Activated CD4-positive, alpha-beta T cell treated with anti-CD3 and anti-CD28 coated beads, Interleukin-2, amount 10 ng/mL, durations not matched to agents 24 days and 14 days (primary cell): ENCODE data around the gene NELL1. TPM values are rescaled to one million over a fixed set of nuclear protein-coding genes. Genes with fewer than 3 reads are reported as not detected.

Experiments used
- DNase-seq: peaks from one replicate; pipeline ENCODE4 v3.0.0; 2022
- H3K27ac Mint-ChIP-seq: one replicate; pipeline ENCODE4 v1.8.0; 2022; ENCODE audit warnings: mild to moderate bottlenecking, mixed read lengths
- H3K27me3 Mint-ChIP-seq: one replicate; pipeline ENCODE4 v1.8.0; 2022; ENCODE audit warnings: mixed read lengths
- H3K36me3 Mint-ChIP-seq: one replicate; pipeline ENCODE4 v1.8.0; 2022; ENCODE audit warnings: low read depth, mild to moderate bottlenecking, mixed read lengths
- H3K4me1 Mint-ChIP-seq: one replicate; pipeline ENCODE4 v1.8.0; 2021; ENCODE audit warnings: mixed read lengths
- H3K4me3 Mint-ChIP-seq: one replicate; pipeline ENCODE4 v1.8.0; 2022; ENCODE audit warnings: mild to moderate bottlenecking, moderate library complexity, mixed read lengths
- H3K9me3 Mint-ChIP-seq: one replicate; pipeline ENCODE4 v1.8.0; 2021; ENCODE audit warnings: mixed read lengths
- intact Hi-C: fragments of 100-400 bp; cut with micrococcal nuclease; formaldehyde crosslinking; loops from one replicate; pipeline ENCODE4 v1.15.1; 2023
- total RNA-seq: library from RNA; stranded (reverse); gene quantifications from 2 replicates; pipeline ENCODE4 v1.2.3, GENCODE V29; 2022

Gene NELL1
- total RNA-seq, 1 donor from 2014 or later: not detected

DNA sequence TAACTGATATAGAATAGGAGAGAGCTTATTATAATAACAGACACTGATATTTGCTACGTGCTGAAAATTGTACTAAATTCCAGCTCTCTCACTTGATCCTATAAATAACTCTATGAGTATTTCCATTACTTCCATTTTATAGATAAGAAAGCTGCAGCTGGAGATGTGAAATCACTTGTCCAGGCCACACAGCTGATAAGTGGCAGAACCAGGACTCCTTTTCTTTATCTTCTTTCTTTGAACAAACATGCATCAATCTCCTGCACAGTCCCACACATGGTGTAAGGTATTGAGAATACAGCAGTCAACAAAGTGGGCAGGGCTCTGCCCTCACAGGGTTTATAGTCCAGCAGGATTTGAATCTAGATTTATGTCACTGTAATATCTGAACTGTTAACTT lies 652.1 kb downstream of the NELL1 start:
- intact Hi-C loops: no loop called here
- Mint-ChIP-seq H3K9me3 (peaks cover 3% of the 10 kb centered on the region), H3K27me3 (no peaks in the 10 kb centered on the region), H3K27ac (no peak overlapping the region), H3K4me1 (no peaks in the 10 kb centered on the region), H3K4me3 (no peak overlapping the region), H3K36me3 (no peaks in the 10 kb centered on the region)
- no peak for DNase-seq

DNA sequence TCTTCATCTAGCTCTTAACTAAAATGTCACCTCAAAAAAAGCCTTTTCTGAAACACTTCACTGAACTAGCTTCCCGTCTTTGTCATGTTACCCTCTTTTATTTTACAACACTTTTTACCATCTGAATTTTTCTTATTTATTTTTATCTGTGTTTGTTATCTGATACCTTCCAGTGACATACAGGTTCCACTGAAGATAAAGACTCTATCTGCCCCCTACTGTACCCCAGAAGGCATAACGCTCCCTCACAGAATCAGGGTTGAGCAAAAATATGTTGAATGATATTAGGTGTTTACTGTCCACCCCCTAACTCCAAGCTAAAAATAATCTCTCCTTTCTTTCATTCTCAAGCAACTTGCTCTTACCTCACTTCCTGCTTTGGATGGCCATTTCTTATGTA lies 654.2 kb downstream of the NELL1 start:
- no peak for DNase-seq
- Mint-ChIP-seq H3K4me1 (no peaks in the 10 kb centered on the region), H3K27ac (no peak overlapping the region), H3K4me3 (no peak overlapping the region), H3K9me3 (peaks cover 8% of the 10 kb centered on the region), H3K36me3 (no peaks in the 10 kb centered on the region), H3K27me3 (no peaks in the 10 kb centered on the region)
- intact Hi-C loops: no loop called here

DNA sequence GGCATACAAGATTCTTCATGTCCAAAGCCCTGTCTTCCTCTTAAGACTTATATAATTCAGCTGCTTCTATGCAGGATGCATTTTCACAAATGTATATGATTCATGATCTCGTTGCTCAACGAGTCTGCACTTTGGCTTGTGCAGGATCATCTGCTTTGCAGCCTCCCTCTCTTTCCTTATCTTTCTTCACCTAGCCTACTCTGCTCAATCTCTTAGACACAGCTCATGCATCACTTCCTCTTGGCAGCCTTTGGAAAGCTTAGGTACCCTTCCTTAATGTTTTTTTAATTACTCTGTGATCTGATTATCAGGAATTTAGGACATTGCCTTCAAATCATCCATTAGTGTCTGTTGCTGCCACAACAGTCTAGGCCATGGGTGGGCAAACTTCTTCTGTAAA lies 673.8 kb downstream of the NELL1 start:
- Mint-ChIP-seq H3K4me3 (no peak overlapping the region), H3K36me3 (no peaks in the 10 kb centered on the region), H3K27me3 (no peaks in the 10 kb centered on the region), H3K9me3 (no peaks in the 10 kb centered on the region), H3K27ac (no peak overlapping the region), H3K4me1 (no peaks in the 10 kb centered on the region)
- intact Hi-C loops: no loop called here
- DNase-seq: no peak

DNA sequence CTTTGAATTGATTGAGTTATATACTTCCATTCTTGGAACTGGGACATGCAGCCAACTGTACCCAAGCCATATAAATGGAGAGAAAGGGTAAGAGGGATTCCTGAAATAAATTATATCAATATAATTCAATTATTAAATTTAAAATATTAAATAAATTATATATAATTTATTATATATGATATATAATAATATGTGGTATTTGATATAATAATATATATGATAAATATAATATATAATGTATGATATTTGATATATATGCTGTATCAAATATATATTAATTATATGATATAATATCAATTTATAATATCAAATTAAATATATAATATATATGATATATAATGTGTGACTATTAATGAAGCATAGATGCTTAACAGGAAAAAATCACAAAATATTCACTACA lies 677.0 kb downstream of the NELL1 start:
- H3K9me3 Mint-ChIP-seq: no peaks in the 10 kb centered on the region
- no peak for DNase-seq
- no peaks in the 10 kb centered on the region for H3K4me1 Mint-ChIP-seq
- no peak overlapping the region for H3K4me3 Mint-ChIP-seq
- intact Hi-C loops: no loop called here
- no peak overlapping the region for H3K27ac Mint-ChIP-seq
- H3K36me3 Mint-ChIP-seq: no peaks in the 10 kb centered on the region
- H3K27me3 Mint-ChIP-seq: no peaks in the 10 kb centered on the region

DNA sequence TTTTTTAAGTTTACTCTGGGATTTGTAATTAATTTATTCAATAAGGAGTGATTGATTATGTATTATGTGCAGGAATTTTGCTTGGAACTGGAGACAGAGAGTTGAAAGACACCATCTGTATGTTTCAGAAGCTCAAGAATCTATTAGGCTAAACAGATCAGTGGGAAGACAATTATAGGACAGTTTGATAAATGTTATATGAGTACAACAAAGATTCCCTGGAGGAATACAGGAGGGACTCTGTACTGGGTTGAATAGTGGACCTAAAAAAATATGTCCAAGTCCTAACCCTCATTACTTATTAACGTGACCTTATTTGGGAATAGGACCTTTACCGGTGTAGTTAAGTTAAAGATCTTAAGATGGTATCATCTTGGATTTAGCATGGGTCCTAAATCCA lies 681.2 kb downstream of the NELL1 start:
- Mint-ChIP-seq H3K4me1 (no peaks in the 10 kb centered on the region), H3K27me3 (no peaks in the 10 kb centered on the region), H3K9me3 (no peaks in the 10 kb centered on the region), H3K4me3 (no peak overlapping the region), H3K27ac (no peak overlapping the region), H3K36me3 (no peaks in the 10 kb centered on the region)
- intact Hi-C loops: no loop called here
- no peak for DNase-seq

DNA sequence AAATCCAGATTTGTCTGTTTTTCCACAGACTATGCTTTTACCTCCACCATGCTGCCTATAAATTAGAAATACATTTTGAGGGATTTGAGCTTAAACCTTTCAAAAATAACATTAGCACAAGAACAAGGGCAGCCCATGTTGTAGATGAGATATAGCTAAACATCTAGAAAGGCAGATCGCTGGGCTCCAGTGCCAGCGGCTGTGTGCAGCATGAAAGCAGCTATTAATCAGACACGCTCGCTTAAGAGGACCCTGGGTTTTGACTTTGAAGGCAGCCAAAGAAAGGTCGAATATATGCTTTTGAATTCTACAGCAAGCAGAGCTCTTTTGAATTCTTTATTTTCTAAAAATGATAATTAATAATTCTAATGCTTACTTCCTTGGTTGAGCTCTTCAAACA lies 684.0 kb downstream of the NELL1 start:
- peaks cover 7% of the 10 kb centered on the region for H3K9me3 Mint-ChIP-seq
- no peak for DNase-seq
- H3K36me3 Mint-ChIP-seq: no peaks in the 10 kb centered on the region
- H3K4me3 Mint-ChIP-seq: no peak overlapping the region
- intact Hi-C loops: no loop called here
- no peaks in the 10 kb centered on the region for H3K4me1 Mint-ChIP-seq
- no peak overlapping the region for H3K27ac Mint-ChIP-seq
- H3K27me3 Mint-ChIP-seq: no peaks in the 10 kb centered on the region

DNA sequence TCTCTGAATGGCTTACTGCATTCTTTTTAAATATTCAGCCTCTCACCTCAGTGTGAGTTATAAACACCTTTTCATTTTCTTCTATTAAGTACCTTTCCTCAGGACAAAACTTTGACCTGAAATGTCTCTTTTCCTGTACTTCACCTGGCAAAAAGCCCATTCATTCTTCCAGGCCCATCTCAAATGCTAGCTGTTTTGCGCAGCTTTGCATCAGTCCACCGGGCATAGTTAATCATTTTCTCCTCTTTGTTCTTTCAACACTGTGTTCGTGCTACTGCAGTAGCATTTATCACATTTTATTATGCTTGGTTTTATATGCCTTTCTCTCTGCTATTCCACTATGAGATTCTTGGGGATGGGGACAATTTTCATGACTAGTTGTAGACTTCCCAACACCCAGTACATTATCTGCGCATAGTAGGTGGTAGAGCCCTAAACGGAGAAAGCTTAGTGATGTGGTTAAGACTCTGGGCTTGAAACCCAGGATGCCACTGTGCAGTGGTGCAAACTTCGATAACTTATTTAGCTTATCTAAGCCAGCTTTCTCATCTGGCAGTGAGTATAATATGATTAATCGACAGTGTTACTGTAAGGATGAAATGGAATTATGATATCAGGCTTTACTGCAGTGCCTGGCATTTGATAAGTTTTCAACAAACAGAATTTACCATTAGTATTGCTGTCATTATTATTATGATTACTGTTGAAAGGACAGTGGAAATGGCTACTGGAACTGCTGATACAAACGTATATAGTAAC lies 695.7 kb downstream of the NELL1 start:
- intact Hi-C loops: no loop called here
- DNase-seq: no peak
- Mint-ChIP-seq H3K27me3 (no peaks in the 10 kb centered on the region), H3K36me3 (no peaks in the 10 kb centered on the region), H3K27ac (no peak overlapping the region), H3K4me3 (no peak overlapping the region), H3K9me3 (peaks cover 4% of the 10 kb centered on the region), H3K4me1 (no peaks in the 10 kb centered on the region)

DNA sequence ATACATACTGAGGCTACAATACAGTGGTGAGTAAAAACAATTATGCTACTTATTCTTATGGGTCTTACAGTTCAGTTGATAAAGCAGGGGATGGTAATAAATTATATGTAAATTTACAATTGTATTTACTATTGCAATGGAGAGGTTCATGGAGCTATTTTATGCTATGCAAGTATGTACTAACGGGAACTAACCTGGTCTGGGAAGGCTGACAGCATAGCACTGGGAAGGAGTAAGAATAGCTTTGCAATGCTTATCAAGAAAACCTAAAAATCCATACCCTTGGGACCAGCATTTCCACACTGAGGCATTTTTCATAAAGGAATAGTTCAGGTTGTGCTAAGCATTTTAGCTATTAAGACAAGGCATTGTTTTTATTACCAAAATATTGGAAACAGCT lies 700.6 kb downstream of the NELL1 start:
- H3K36me3 Mint-ChIP-seq: no peaks in the 10 kb centered on the region
- H3K27me3 Mint-ChIP-seq: no peaks in the 10 kb centered on the region
- no peak for DNase-seq
- no peak overlapping the region for H3K27ac Mint-ChIP-seq
- no peak overlapping the region for H3K4me3 Mint-ChIP-seq
- no peaks in the 10 kb centered on the region for H3K9me3 Mint-ChIP-seq
- no peaks in the 10 kb centered on the region for H3K4me1 Mint-ChIP-seq
- intact Hi-C loops: no loop called here

DNA sequence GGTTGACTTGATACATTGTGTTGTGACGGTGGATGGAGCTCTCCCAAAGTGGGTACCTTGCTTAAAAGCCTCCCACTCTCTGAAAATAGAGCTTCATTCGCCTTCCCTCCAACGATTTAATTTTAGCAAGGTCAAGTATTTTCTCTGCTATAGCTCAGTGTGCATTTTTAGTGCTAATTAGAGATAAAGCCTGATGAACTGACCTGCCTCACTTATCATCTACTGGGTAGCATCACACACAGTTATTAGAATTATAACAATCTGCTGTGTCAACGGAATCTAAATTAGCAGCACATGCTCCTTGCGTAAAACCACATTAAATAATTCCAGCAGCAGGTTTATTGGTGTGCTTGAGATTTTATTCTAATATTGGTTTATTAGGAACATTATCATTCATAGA lies 701.7 kb downstream of the NELL1 start:
- H3K27me3 Mint-ChIP-seq: no peaks in the 10 kb centered on the region

DNA sequence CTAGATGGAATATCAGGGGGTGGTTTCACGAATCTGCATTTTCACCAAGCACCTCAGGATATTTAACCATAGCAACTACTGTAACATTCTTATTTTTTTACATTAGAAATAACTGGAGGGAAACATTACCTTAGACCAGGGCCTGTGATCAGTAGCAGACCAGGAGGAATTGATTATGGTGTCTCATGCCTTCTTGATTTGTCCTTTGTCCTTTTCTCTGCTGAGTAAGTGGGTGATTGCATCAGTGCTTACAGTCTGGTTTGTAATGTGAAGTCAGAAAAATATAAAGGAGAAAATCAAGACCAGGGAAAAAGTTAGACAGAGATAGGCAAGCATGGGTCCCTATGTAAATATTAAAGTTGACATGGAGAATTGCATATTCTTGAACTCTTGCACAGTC lies 703.3 kb downstream of the NELL1 start:
- intact Hi-C loops: no loop called here
- no peaks in the 10 kb centered on the region for H3K4me1 Mint-ChIP-seq
- H3K27ac Mint-ChIP-seq: no peak overlapping the region
- H3K36me3 Mint-ChIP-seq: no peaks in the 10 kb centered on the region
- H3K27me3 Mint-ChIP-seq: no peaks in the 10 kb centered on the region
- DNase-seq: no peak
- no peak overlapping the region for H3K4me3 Mint-ChIP-seq
- H3K9me3 Mint-ChIP-seq: no peaks in the 10 kb centered on the region

More for the DNA sequence above, 701.7 kb downstream of the NELL1 start:
- Mint-ChIP-seq H3K9me3 (no peaks in the 10 kb centered on the region), H3K27ac (no peak overlapping the region), H3K36me3 (no peaks in the 10 kb centered on the region), H3K4me1 (no peaks in the 10 kb centered on the region), H3K4me3 (no peak overlapping the region)
- intact Hi-C loops: no loop called here
- DNase-seq: no peak

DNA sequence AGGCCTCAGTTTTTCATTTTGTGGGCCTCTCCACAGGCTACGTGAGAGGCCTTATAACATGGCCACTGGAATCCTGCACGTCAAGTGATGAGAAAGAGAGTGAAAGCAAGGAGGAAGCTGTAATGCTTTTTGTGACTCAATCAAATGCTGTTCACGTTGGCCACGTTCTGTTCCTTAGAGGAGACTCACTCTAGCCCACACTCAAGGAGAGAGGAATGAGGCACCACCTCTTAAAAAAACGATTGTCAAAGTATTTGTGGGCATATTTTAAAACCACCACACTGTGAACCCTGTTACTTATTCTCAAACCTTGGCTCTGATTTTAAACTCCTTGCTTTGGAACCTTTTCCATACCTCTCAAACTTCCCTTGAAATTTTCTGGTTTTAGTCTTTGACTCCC lies 705.0 kb downstream of the NELL1 start:
- no peaks in the 10 kb centered on the region for H3K36me3 Mint-ChIP-seq
- no peak overlapping the region for H3K4me3 Mint-ChIP-seq
- no peak for DNase-seq
- intact Hi-C loops: no loop called here
- no peaks in the 10 kb centered on the region for H3K9me3 Mint-ChIP-seq
- no peaks in the 10 kb centered on the region for H3K27me3 Mint-ChIP-seq
- no peaks in the 10 kb centered on the region for H3K4me1 Mint-ChIP-seq
- no peak overlapping the region for H3K27ac Mint-ChIP-seq

DNA sequence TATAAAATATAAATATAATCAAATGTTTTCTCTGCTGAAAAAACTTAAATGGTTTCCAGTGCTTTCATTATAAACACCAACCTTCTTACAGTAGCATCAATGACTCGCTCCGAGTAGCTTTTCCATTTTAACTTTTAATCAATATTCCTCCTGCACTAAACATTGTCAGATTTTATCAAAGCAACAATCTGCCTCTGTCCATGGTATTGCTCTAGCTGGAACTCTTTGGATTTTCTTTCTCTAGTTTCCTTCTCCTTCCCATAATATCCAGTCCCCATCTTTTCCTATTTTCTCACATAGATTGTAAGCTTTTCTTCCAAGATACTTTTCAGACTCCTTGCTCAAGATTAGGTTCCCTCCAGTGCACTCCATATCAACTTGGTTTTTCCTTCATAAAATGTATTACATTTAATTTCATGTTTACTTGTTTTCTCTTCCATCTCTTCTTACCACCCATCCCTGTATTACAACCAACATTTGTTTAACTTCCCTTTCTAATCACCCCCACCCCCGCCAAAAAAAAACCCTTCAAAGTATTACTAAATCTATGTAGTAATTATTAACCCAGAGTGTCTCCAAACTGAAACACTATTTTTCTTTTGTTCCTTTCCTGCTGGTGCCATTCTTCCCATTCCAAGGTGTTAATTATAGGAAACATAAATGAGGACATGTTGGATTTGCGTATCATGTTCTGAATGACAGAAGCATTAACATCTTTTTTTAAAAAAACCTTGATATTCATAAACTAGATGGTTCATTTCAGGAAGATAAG lies 716.5 kb downstream of the NELL1 start:
- no peaks in the 10 kb centered on the region for H3K27me3 Mint-ChIP-seq
- no peak for DNase-seq
- H3K9me3 Mint-ChIP-seq: peaks cover 3% of the 10 kb centered on the region
- H3K4me3 Mint-ChIP-seq: no peak overlapping the region
- no peaks in the 10 kb centered on the region for H3K36me3 Mint-ChIP-seq
- intact Hi-C loops: no loop called here
- no peaks in the 10 kb centered on the region for H3K4me1 Mint-ChIP-seq
- H3K27ac Mint-ChIP-seq: no peak overlapping the region

DNA sequence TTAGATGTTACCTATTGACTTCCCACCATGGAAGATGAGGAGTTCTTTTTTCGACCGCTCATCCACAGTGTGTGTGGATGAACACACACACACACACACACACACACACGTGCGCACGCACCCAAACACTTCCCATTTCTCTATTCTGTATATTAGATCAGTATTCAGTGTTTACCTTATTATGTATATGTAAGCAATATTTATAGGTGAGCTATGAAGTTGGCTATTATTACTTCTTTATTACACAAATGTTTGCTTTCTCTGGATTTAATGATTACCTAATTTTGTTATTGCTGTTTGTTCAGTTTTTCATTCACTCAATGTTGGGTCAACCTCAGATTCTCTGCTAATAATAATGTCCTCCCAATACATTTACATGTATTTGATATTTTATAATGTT lies 721.0 kb downstream of the NELL1 start:
- Mint-ChIP-seq H3K36me3 (no peaks in the 10 kb centered on the region), H3K27me3 (no peaks in the 10 kb centered on the region), H3K4me3 (no peak overlapping the region), H3K4me1 (no peaks in the 10 kb centered on the region), H3K27ac (no peak overlapping the region), H3K9me3 (no peaks in the 10 kb centered on the region)
- intact Hi-C loops: no loop called here
- no peak for DNase-seq

DNA sequence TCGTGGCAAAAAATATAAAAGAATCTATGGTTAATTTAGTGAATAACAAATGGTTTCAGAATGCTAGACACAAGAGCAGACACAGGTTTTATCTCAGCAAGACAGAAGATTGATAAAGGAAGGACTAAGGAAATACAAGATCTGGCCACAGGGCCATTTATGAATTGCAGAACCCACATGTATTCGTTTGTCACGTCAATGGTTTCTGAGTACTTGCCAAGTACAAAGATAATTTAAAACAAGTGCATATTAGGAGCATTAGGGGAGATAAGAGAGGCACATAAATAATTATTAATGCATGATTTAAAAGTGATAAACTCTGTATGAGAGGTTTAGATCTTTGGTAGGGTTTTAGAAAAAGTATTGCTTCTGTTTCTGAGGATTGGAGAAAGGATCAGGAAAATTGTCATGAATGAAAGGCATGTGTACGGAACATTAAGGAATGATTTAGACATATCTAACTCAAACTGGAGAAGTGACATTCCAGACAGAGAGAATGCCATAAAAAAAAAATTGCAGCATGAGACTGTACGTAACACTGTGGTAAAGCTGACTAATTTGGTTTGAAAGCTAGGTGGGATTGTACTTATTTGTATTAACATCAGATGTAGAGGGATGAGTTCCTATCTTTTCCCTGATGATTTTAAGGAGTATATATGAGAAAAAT lies 727.1 kb downstream of the NELL1 start:
- Mint-ChIP-seq H3K4me3 (no peak overlapping the region), H3K4me1 (no peaks in the 10 kb centered on the region), H3K27me3 (no peaks in the 10 kb centered on the region), H3K9me3 (no peaks in the 10 kb centered on the region), H3K36me3 (no peaks in the 10 kb centered on the region), H3K27ac (no peak overlapping the region)
- intact Hi-C loops: no loop called here
- DNase-seq: no peak
